ENCODE results near the gene METRNL. TPM values are rescaled to one million over a fixed set of nuclear protein-coding genes. Genes with fewer than 3 reads are reported as not detected.

The METRNL gene
- total and polyA plus RNA-seq, 5 donors from 2014 or later: 0.47 to 22.7 (median 0.84) TPM

DNA sequence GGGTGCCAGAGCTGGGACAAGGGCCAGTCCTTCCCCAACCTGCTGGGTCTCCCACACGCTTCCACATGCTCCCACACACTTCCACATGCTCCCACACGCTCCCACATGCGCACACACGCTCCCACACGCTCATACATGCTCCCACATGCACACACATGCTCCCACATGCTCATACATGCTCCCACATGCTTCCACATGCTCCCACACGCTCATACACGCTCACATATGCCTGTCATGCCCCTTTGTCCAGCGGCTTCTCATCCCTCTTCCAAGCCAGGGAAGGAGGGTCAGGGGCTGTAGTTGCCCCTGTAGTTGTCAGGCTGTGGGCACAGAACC is 9.9 kb upstream of the METRNL start:
- Histone ChIP-seq H3K4me3 (ENCODE audit: low read depth, low read length) (no peak overlapping the region), H3K27ac (ENCODE audit: insufficient read depth, low read length, poor library complexity, severe bottlenecking) (no peak overlapping the region), H3K4me1 (ENCODE audit: control insufficient read depth, insufficient read depth, low read length, poor library complexity, severe bottlenecking) (peaks cover 37% of the 10 kb centered on the region), H3K27me3 (ENCODE audit: control insufficient read depth, insufficient read depth, low read length) (no peaks in the 10 kb centered on the region), H3K36me3 (ENCODE audit: control insufficient read depth, insufficient read depth, low read length) (no peaks in the 10 kb centered on the region), H3K9me3 (ENCODE audit: control insufficient read depth in 2 of 2, low read length in 2 of 2) (no peaks in the 10 kb centered on the region)
- Mint-ChIP-seq H3K27me3 (peaks cover 4% of the 10 kb centered on the region), H3K36me3 (no peaks in the 10 kb centered on the region), H3K27ac (peak overlapping the region in 2 of 3 donors; percentile 70 to 88), H3K4me3 (peak overlapping the region in 2 of 4 donors; percentile 36 to 75), H3K9me3 (no peaks in the 10 kb centered on the region), H3K4me1 (peaks cover 0 to 33% (median 20%) of the 10 kb centered on the region in 4 donors)
- DNase-seq (no peak), ATAC-seq (ENCODE audit: low read depth in 2 of 2) (no peak)

DNA sequence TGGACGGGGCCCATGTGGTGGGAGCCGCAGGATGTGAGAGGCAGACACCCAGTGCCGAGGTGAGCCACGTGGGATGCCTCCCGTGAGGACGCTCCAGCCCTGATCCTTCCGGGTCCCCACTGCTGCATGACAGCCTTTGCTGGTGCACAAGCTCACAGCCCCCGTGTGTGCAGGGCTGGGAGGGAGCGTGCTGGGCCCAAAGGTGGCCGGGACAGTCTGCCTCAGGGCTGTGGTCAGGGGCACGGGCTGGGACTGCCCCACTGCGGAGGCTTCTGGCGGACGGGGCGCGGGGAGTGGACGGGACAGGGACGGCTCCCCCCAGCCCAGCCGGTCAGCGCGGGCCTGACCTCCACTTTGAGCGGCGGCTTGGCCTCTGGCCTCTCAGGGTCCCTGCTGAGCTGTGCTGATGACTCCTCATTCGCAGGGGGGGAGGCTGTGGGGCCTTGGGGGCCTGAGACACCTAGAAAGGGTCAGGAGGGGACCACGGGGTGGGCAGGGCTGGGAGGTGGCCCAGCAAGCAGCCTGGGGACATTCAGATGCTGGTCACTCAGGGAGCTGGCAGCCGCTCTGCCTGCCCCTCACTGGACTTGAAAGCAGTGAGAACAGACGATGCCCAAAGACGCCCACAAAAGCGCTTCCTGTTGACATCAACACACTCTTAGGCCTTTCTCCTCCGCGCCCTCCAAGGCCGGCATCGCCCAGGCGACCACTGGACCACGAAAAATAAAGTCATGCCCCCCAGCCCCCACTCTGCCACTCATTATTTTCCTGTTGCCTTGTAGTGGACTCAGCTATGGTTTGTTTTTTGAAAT is 9.3 kb upstream of the METRNL start:
- Mint-ChIP-seq H3K9me3 (no peaks in the 10 kb centered on the region), H3K27me3 (peaks cover 4% of the 10 kb centered on the region), H3K36me3 (no peaks in the 10 kb centered on the region), H3K4me1 (peaks cover 0 to 33% (median 20%) of the 10 kb centered on the region in 4 donors), H3K4me3 (peak overlapping the region in 2 of 4 donors; percentile 21 to 75), H3K27ac (peak overlapping the region in 2 of 3 donors; percentile 48 to 88)
- no peaks in the 10 kb centered on the region for H3K36me3 ChIP-seq (ENCODE audit: control insufficient read depth, insufficient read depth, low read length)
- ATAC-seq (ENCODE audit: low read depth in 2 of 2): no peak
- no peaks in the 10 kb centered on the region for H3K9me3 ChIP-seq (ENCODE audit: control insufficient read depth in 2 of 2, low read length in 2 of 2)
- H3K27ac ChIP-seq (ENCODE audit: insufficient read depth, low read length, poor library complexity, severe bottlenecking): no peak overlapping the region
- H3K27me3 ChIP-seq (ENCODE audit: control insufficient read depth, insufficient read depth, low read length): no peaks in the 10 kb centered on the region
- H3K4me1 ChIP-seq (ENCODE audit: control insufficient read depth, insufficient read depth, low read length, poor library complexity, severe bottlenecking): peaks cover 37% of the 10 kb centered on the region
- no peak overlapping the region for H3K4me3 ChIP-seq (ENCODE audit: low read depth, low read length)
- no peak for DNase-seq

DNA sequence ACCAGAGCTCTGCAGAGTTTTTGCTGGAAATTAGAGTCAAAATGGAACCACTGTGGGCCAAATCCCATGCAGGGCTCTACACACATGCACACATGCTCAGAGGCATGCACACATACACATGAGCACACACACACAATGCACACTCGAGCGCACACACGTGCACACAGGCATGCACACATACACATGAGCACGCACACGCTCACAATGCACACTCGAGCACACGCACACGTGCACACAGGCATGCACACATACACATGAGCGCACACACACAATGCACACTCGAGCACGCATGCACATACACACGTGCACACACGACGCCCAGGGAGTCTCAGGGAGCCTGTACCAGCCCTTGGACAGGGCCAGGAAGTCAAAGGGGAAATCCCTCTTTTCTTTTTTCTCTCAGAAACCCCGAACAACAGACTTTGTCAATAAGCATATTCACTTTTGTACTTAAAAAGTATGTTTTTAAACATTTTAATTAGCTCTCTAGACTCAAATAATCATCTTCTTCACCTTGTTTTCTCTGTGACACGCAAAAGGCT is 8.5 kb upstream of the METRNL start:
- no peaks in the 10 kb centered on the region for H3K36me3 ChIP-seq (ENCODE audit: control insufficient read depth, insufficient read depth, low read length)
- peaks cover 4% of the 10 kb centered on the region for H3K27me3 Mint-ChIP-seq

DNA sequence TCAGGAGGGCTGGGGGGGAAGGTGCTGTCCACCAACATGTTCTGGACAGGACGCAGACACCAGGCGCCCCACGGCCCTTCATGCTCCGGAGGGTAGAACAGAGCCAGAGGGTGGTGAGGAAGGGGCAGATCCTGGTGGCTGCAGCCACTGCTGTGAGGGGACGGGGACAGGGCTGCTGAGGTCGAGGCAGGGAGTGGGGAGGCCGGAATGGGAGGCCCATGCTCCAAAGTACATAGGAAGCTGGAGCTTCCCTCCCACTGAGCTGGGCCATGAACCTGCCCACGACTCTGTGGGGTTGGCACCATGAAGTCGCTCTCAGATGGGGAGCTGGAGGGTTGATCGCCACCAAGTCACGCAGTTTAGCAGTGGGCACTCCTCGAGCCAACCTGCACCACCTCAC is 8.0 kb upstream of the METRNL start:
- no peaks in the 10 kb centered on the region for H3K36me3 ChIP-seq (ENCODE audit: control insufficient read depth, insufficient read depth, low read length)
- no peak overlapping the region for H3K4me3 ChIP-seq (ENCODE audit: low read depth, low read length)
- peaks cover 0 to 35% (median 20%) of the 10 kb centered on the region in 4 donors for H3K4me1 Mint-ChIP-seq
- H3K4me3 Mint-ChIP-seq: peak overlapping the region in 2 of 4 donors; percentile 20 to 41
- no peak overlapping the region for H3K27ac ChIP-seq (ENCODE audit: insufficient read depth, low read length, poor library complexity, severe bottlenecking)
- H3K36me3 Mint-ChIP-seq: no peaks in the 10 kb centered on the region
- no peaks in the 10 kb centered on the region for H3K9me3 ChIP-seq (ENCODE audit: control insufficient read depth in 2 of 2, low read length in 2 of 2)
- peaks cover 37% of the 10 kb centered on the region for H3K4me1 ChIP-seq (ENCODE audit: control insufficient read depth, insufficient read depth, low read length, poor library complexity, severe bottlenecking)
- ATAC-seq (ENCODE audit: low read depth in 2 of 2) (no peak), DNase-seq (no peak)
- H3K27me3 Mint-ChIP-seq: peaks cover 4% of the 10 kb centered on the region
- H3K27ac Mint-ChIP-seq: peak overlapping the region in 2 of 3 donors; percentile 74 to 92
- no peaks in the 10 kb centered on the region for H3K9me3 Mint-ChIP-seq
- no peaks in the 10 kb centered on the region for H3K27me3 ChIP-seq (ENCODE audit: control insufficient read depth, insufficient read depth, low read length)

More for the DNA sequence above, 8.5 kb upstream of the METRNL start:
- peaks cover 0 to 35% (median 20%) of the 10 kb centered on the region in 4 donors for H3K4me1 Mint-ChIP-seq
- Histone ChIP-seq H3K9me3 (ENCODE audit: control insufficient read depth in 2 of 2, low read length in 2 of 2) (no peaks in the 10 kb centered on the region), H3K27ac (ENCODE audit: insufficient read depth, low read length, poor library complexity, severe bottlenecking) (no peak overlapping the region), H3K4me3 (ENCODE audit: low read depth, low read length) (no peak overlapping the region), H3K27me3 (ENCODE audit: control insufficient read depth, insufficient read depth, low read length) (no peaks in the 10 kb centered on the region), H3K4me1 (ENCODE audit: control insufficient read depth, insufficient read depth, low read length, poor library complexity, severe bottlenecking) (peaks cover 37% of the 10 kb centered on the region)
- H3K9me3 Mint-ChIP-seq: no peaks in the 10 kb centered on the region
- no peaks in the 10 kb centered on the region for H3K36me3 Mint-ChIP-seq
- no peak for ATAC-seq (ENCODE audit: low read depth in 2 of 2)
- peak overlapping the region in 2 of 3 donors; percentile 74 to 92 for H3K27ac Mint-ChIP-seq
- DNase-seq: no peak
- H3K4me3 Mint-ChIP-seq: peak overlapping the region in 3 of 4 donors; percentile 15 to 41 (median 20)

DNA sequence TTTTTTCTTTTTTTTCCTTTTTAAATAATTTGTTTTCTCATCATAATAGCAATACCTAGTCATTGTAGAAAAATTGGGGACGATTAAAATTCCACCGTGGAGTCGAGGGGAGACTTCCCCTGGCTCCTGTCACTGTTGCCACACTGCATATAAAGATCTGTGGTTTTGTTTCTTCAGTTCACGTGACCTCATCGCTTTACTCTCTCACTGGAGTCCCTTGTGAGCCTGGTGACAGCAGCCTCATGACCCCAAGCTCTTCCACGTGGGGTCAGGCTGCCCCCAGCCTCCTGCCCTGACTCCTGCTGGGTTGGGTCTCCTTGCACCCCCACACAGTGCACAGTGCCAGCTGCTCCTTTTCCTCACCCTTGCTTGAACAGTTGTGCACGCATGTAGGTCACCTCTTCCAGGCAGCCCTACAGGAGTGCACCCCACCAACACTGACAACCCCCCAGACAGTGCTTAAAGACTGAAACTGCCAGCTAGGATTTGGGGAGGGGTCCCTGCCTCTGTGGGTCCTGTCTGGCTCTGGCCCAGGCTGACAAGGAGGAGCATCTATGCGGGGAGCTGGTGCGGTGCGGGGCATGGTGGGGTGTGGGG is 7.3 kb upstream of the METRNL start:
- peaks cover 37% of the 10 kb centered on the region for H3K4me1 ChIP-seq (ENCODE audit: control insufficient read depth, insufficient read depth, low read length, poor library complexity, severe bottlenecking)

DNA sequence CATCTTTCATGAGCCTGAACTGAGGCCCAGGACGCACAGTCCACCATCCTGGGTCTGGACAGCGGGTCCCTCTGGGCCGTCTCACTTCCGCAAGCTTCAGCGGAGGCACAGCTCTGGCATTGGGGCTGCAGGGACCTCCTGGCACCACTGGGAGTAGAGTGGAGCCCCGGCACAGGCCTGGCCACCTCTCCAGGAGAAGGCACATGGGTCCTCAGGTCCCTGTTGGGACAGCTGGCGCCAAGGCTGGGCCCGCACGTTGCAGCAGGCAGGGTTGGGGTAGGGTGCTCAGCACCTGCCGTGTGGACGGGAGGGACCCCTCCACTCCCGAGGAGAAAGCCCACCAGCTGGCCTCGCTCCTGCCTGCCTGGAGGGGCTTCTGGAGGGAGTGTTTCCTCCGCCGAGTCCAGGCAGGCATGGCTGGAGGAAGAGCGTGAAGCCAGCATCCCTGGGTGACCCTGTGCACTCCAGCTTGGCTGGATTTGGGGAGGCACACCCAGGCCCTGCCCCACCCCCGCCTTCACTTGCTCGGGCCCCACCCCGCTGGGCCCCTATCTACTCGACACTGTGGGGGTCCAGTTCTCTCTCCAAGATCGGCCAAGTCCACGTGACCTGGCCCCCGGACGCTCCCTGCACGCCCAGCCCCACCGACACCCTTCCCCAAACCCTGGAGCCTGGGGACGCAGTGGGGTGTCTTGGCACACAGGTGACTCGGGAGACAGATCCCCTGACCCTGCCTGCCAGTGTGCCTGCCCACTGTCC is 6.6 kb upstream of the METRNL start:
- Mint-ChIP-seq H3K27me3 (peaks cover 10% of the 10 kb centered on the region), H3K27ac (no peak overlapping the region), H3K9me3 (no peaks in the 10 kb centered on the region), H3K4me3 (no peak overlapping the region), H3K36me3 (no peaks in the 10 kb centered on the region), H3K4me1 (peaks cover 0 to 39% (median 22%) of the 10 kb centered on the region in 4 donors)
- H3K27ac ChIP-seq (ENCODE audit: insufficient read depth, low read length, poor library complexity, severe bottlenecking): no peak overlapping the region
- no peaks in the 10 kb centered on the region for H3K27me3 ChIP-seq (ENCODE audit: control insufficient read depth, insufficient read depth, low read length)
- no peak for ATAC-seq (ENCODE audit: low read depth in 2 of 2)
- no peaks in the 10 kb centered on the region for H3K9me3 ChIP-seq (ENCODE audit: control insufficient read depth in 2 of 2, low read length in 2 of 2)
- H3K4me3 ChIP-seq (ENCODE audit: low read depth, low read length): no peak overlapping the region
- H3K36me3 ChIP-seq (ENCODE audit: control insufficient read depth, insufficient read depth, low read length): no peaks in the 10 kb centered on the region
- peaks cover 37% of the 10 kb centered on the region for H3K4me1 ChIP-seq (ENCODE audit: control insufficient read depth, insufficient read depth, low read length, poor library complexity, severe bottlenecking)
- no peak for DNase-seq

More for the DNA sequence above, 7.3 kb upstream of the METRNL start:
- DNase-seq: peak in 2 of 3 donors; percentile 25 to 41
- Mint-ChIP-seq H3K27ac (peak overlapping the region; percentile 55 to 93 (median 81)), H3K27me3 (peaks cover 6% of the 10 kb centered on the region), H3K4me1 (peaks cover 0 to 35% (median 21%) of the 10 kb centered on the region in 4 donors), H3K4me3 (peak overlapping the region in 3 of 4 donors; percentile 29 to 81 (median 43)), H3K9me3 (no peaks in the 10 kb centered on the region), H3K36me3 (no peaks in the 10 kb centered on the region)
- Histone ChIP-seq H3K36me3 (ENCODE audit: control insufficient read depth, insufficient read depth, low read length) (no peaks in the 10 kb centered on the region), H3K9me3 (ENCODE audit: control insufficient read depth in 2 of 2, low read length in 2 of 2) (no peaks in the 10 kb centered on the region), H3K4me3 (ENCODE audit: low read depth, low read length) (no peak overlapping the region), H3K27ac (ENCODE audit: insufficient read depth, low read length, poor library complexity, severe bottlenecking) (no peak overlapping the region), H3K27me3 (ENCODE audit: control insufficient read depth, insufficient read depth, low read length) (no peaks in the 10 kb centered on the region)
- peak; percentile 59 to 67 for ATAC-seq (ENCODE audit: low read depth in 2 of 2)

DNA sequence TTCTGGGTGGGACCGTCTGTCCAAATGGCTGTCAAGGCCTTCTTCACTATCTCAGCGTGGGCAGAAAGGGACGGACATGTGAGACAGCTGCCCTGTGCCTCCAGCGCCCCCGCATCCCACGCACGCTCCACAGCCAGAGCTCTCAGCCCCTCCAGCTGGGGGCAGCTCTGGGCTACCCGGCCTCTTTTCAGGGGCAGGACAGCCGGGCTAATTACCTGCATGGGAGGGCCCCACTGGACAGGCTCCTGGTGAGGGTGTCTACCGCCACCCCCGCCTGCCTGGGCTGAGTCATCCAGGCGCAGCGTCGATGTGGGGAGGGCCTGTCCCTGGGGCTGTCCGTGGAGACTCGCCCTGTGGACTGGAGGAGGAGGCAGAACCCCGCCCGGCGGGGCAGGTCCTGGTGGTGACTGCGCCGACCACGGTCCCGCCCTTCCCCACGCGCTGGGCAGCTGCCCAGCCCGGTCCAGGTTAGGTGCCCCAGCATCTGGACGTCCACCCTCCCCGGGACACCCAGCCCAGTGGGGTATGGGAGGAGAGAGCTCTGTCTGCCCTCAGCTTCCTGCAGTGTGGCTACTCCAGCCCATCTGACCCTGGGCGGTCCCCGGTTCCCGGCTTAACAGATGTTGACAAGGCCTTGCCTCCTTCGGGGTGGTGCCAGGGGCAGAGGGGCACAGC is 5.9 kb upstream of the METRNL start:
- no peak overlapping the region for H3K4me3 ChIP-seq (ENCODE audit: low read depth, low read length)
- Mint-ChIP-seq H3K27ac (no peak overlapping the region), H3K27me3 (peaks cover 10% of the 10 kb centered on the region), H3K36me3 (no peaks in the 10 kb centered on the region), H3K4me3 (peak overlapping the region in 1 of 4 donors; percentile 7), H3K4me1 (peaks cover 0 to 41% (median 22%) of the 10 kb centered on the region in 4 donors), H3K9me3 (no peaks in the 10 kb centered on the region)
- no peaks in the 10 kb centered on the region for H3K36me3 ChIP-seq (ENCODE audit: control insufficient read depth, insufficient read depth, low read length)
- ATAC-seq (ENCODE audit: low read depth in 2 of 2) (no peak), DNase-seq (no peak)
- H3K27me3 ChIP-seq (ENCODE audit: control insufficient read depth, insufficient read depth, low read length): no peaks in the 10 kb centered on the region
- no peak overlapping the region for H3K27ac ChIP-seq (ENCODE audit: insufficient read depth, low read length, poor library complexity, severe bottlenecking)
- peaks cover 45% of the 10 kb centered on the region for H3K4me1 ChIP-seq (ENCODE audit: control insufficient read depth, insufficient read depth, low read length, poor library complexity, severe bottlenecking)
- no peaks in the 10 kb centered on the region for H3K9me3 ChIP-seq (ENCODE audit: control insufficient read depth in 2 of 2, low read length in 2 of 2)
